HEK293 (cell line): Measurements from ENCODE around the gene LITAFD.

Source experiments
- CTCF ChIA-PET: fragments of 350-600 bp; formaldehyde crosslinking; extraction: SDS; loops from one replicate; lab custom pipeline; 2021; ENCODE audit warnings: antibody characterized with exemption; lab: Yijun Ruan, JAX
- POLR2A ChIA-PET: fragments of 300-600 bp; formaldehyde crosslinking; extraction: SDS; loops from one replicate; lab custom pipeline; 2020; ENCODE audit warnings: antibody characterized with exemption, inconsistent platforms; lab: Yijun Ruan, JAX
- H3K27ac ChIP-seq: fragments of 200-500 bp; sonication (Bioruptor generic); 2 replicates; pipeline ENCODE4 v1.5.1; 2014; ENCODE audit warnings: low read depth, low read length, control low read depth, inconsistent platforms; ENCODE audit errors: extremely low read depth
- H3K36me3 ChIP-seq, 2 experiments: fragments of 200-500 bp in 1 of 2; sonication (Bioruptor generic) in 1 of 2; 1 replicate in 1 of 2; 2 replicates in 1 of 2; pipeline ENCODE4 v1.5.1; 2014 to 2017; ENCODE audit warnings: inconsistent platforms in 2 of 2, low read length in 2 of 2; ENCODE audit not compliant: control insufficient read depth in 2 of 2, insufficient read depth in 1 of 2
- H3K4me1 ChIP-seq: fragments of 200-500 bp; sonication (Bioruptor generic); 2 replicates; pipeline ENCODE4 v1.5.1; 2014; ENCODE audit warnings: mild to moderate bottlenecking, low read length, inconsistent platforms; ENCODE audit not compliant: control insufficient read depth, insufficient read depth
- H3K4me3 ChIP-seq: 2 replicates; pipeline ENCODE4 v1.5.1; 2011; ENCODE audit warnings: low read depth, mild to moderate bottlenecking, control low read depth, low read length, moderate library complexity
- H3K9me3 ChIP-seq: fragments of 200-500 bp; sonication (Bioruptor generic); 2 replicates; pipeline ENCODE4 v1.5.1; 2014; ENCODE audit warnings: low read depth, low read length, inconsistent platforms; ENCODE audit not compliant: control insufficient read depth, insufficient read depth
- CTCF ChIP-seq: fragments of 450-650 bp; formaldehyde crosslinking; IDR thresholded peaks from 2 replicates; pipeline ENCODE4 v1.5.1; 2016; ENCODE audit warnings: missing biosample characterization, missing genetic modification characterization
- GLIS1 ChIP-seq: fragments of 450-650 bp; formaldehyde crosslinking; IDR thresholded peaks from 2 replicates; pipeline ENCODE4 v1.5.1; 2016; ENCODE audit warnings: missing biosample characterization, missing genetic modification characterization
- KLF10 ChIP-seq: fragments of 450-650 bp; IDR thresholded peaks from 2 replicates; pipeline ENCODE4 v1.5.1; 2018; ENCODE audit warnings: missing biosample characterization, mild to moderate bottlenecking, missing genetic modification characterization
- MEIS1 ChIP-seq: sonication (generic); formaldehyde crosslinking; IDR thresholded peaks from 2 replicates; pipeline ENCODE4 v1.8.1; 2022; ENCODE audit warnings: missing genetic modification reagents, mild to moderate bottlenecking, borderline replicate concordance
- MZF1 ChIP-seq: fragments of 450-650 bp; formaldehyde crosslinking; IDR thresholded peaks from 2 replicates; pipeline ENCODE4 v1.5.1; 2017; ENCODE audit warnings: missing biosample characterization, missing genetic modification characterization, borderline replicate concordance
- SCRT1 ChIP-seq: fragments of 450-650 bp; formaldehyde crosslinking; IDR thresholded peaks from 2 replicates; pipeline ENCODE4 v1.5.1; 2016; ENCODE audit warnings: missing biosample characterization, missing genetic modification characterization, borderline replicate concordance
- SCRT2 ChIP-seq: fragments of 450-650 bp; formaldehyde crosslinking; IDR thresholded peaks from 2 replicates; pipeline ENCODE4 v1.5.1; 2016; ENCODE audit warnings: missing biosample characterization, missing genetic modification characterization
- ZBTB21 ChIP-seq: fragments of 450-650 bp; formaldehyde crosslinking; IDR thresholded peaks from 2 replicates; pipeline ENCODE4 v1.5.1; 2017; ENCODE audit warnings: missing biosample characterization, missing genetic modification characterization
- ZBTB44 ChIP-seq: fragments of 450-650 bp; IDR thresholded peaks from 2 replicates; pipeline ENCODE4 v1.5.1; 2018; ENCODE audit warnings: missing biosample characterization, mild to moderate bottlenecking, missing genetic modification characterization
- ZBTB49 ChIP-seq: fragments of 450-650 bp; formaldehyde crosslinking; IDR thresholded peaks from 2 replicates; pipeline ENCODE4 v1.5.1; 2016; ENCODE audit warnings: missing biosample characterization, missing genetic modification characterization, low read depth
- ZFP3 ChIP-seq: fragments of 450-650 bp; formaldehyde crosslinking; IDR thresholded peaks from 2 replicates; pipeline ENCODE4 v1.5.1; 2016; ENCODE audit warnings: low read depth, missing biosample characterization, missing genetic modification characterization
- ZNF174 ChIP-seq: fragments of 450-650 bp; formaldehyde crosslinking; IDR thresholded peaks from 2 replicates; pipeline ENCODE4 v1.5.0; 2017; ENCODE audit warnings: missing biosample characterization, mild to moderate bottlenecking, missing genetic modification characterization
- ZNF184 ChIP-seq: fragments of 450-650 bp; IDR thresholded peaks from 2 replicates; pipeline ENCODE4 v1.5.1; 2018; ENCODE audit warnings: missing biosample characterization, mild to moderate bottlenecking, missing genetic modification characterization
- ZNF214 ChIP-seq: fragments of 450-650 bp; formaldehyde crosslinking; IDR thresholded peaks from 2 replicates; pipeline ENCODE4 v1.5.1; 2017; ENCODE audit warnings: missing biosample characterization, mild to moderate bottlenecking, missing genetic modification characterization, borderline replicate concordance
- ZNF274 ChIP-seq, 2 experiments: fragments of 200-500 bp in 1 of 2; fragments of 450-650 bp in 1 of 2; sonication (Bioruptor generic) in 1 of 2; formaldehyde crosslinking in 1 of 2; IDR thresholded peaks; 2 replicates each; pipeline versions ENCODE4 v1.5.1 to v1.6.1; 2014 to 2016; ENCODE audit warnings: borderline replicate concordance in 1 of 2, inconsistent platforms in 1 of 2, low read length in 1 of 2, missing biosample characterization in 1 of 2, missing genetic modification characterization in 1 of 2
- ZNF423 ChIP-seq: fragments of 450-650 bp; formaldehyde crosslinking; IDR thresholded peaks from 2 replicates; pipeline ENCODE4 v1.5.1; 2016; ENCODE audit warnings: missing biosample characterization, missing genetic modification characterization
- ZNF48 ChIP-seq: fragments of 450-650 bp; formaldehyde crosslinking; IDR thresholded peaks from 2 replicates; pipeline ENCODE4 v1.5.1; 2016; ENCODE audit warnings: missing biosample characterization, missing genetic modification characterization
- ZNF558 ChIP-seq: fragments of 450-650 bp; formaldehyde crosslinking; IDR thresholded peaks from 2 replicates; pipeline ENCODE4 v1.5.1; 2016; ENCODE audit warnings: missing biosample characterization, missing genetic modification characterization
- ZNF704 ChIP-seq: fragments of 450-650 bp; formaldehyde crosslinking; IDR thresholded peaks from 2 replicates; pipeline ENCODE4 v1.5.1; 2016; ENCODE audit warnings: missing biosample characterization, missing genetic modification characterization

Gene LITAFD

GRCh38 chr16:8855051-8855786 lies 26.9 kb upstream of the LITAFD start:
- CTCF ChIA-PET = interaction anchor here (0.6 to 1.9 kb wide), 4 partner anchors 8 to 29 kb away, joined by 3 to 5 read pairs (median 3); partner anchors contain the start of gene CARHSP1
- POLR2A ChIA-PET = interaction anchor here (5.1 kb wide), 1 partner anchor 13 kb away, joined by 21 read pairs; the partner anchor contains the start of gene CARHSP1
- Histone ChIP-seq H3K9me3 (no peaks in the 10 kb centered on the region), H3K36me3 (peaks cover 6 to 82% of the 10 kb centered on the region in 2 experiments; a peak in 2 of 3 replicates), H3K27ac (no peak overlapping the region), H3K4me1 (no peaks in the 10 kb centered on the region), H3K4me3 (no peak overlapping the region)
- TF ChIP-seq SCRT1 (tag by site-specific recombination) (0 out of 2 replicates have a peak, but pooled peaks have one; percentile 21), SCRT2 (tag by site-specific recombination) (peak; percentile 24; the same call in 1 of the 2 replicates), MEIS1 (CRISPR knock-in tag) (no peak), CTCF (0 out of 2 replicates have a peak, but pooled peaks have one; percentile 24)

GRCh38 chr16:8855972-8856371 lies 26.2 kb upstream of the LITAFD start:
- ChIA-PET POLR2A (interaction anchor here (5.1 kb wide), 1 partner anchor 13 kb away, joined by 21 read pairs; the partner anchor contains the start of gene CARHSP1), CTCF (interaction anchor here (0.6 to 1.9 kb wide), 3 partner anchors 8 to 13 kb away, joined by 3 to 5 read pairs (median 3); partner anchors contain the start of gene CARHSP1)
- Histone ChIP-seq H3K27ac (no peak overlapping the region), H3K4me1 (no peaks in the 10 kb centered on the region), H3K9me3 (no peaks in the 10 kb centered on the region), H3K4me3 (no peak overlapping the region), H3K36me3 (peaks cover 6 to 80% of the 10 kb centered on the region in 2 experiments; a peak in 2 of 3 replicates)
- TF ChIP-seq ZBTB44 (no peak), MZF1 (tag by site-specific recombination) (no peak), KLF10 (tag by site-specific recombination) (no peak), GLIS1 (tag by site-specific recombination) (peak; percentile 93)

- ChIA-PET CTCF (interaction anchor here (0.8 kb wide), 1 partner anchor 20 kb away, joined by 6 read pairs; no protein-coding TSS in a partner anchor), POLR2A (no interaction called here)
- H3K4me3 ChIP-seq = no peak overlapping the region
- H3K9me3 ChIP-seq = no peaks in the 10 kb centered on the region
- peaks cover 4% of the 10 kb centered on the region; the same call in 1 of the 2 replicates for H3K4me1 ChIP-seq
- no peak overlapping the region for H3K27ac ChIP-seq
- peaks cover 0 to 55% of the 10 kb centered on the region in 2 experiments; a peak in 2 of 3 replicates for H3K36me3 ChIP-seq
- TF ChIP-seq ZBTB49 (tag by site-specific recombination) (no peak), ZNF423 (tag by site-specific recombination) (no peak), SCRT1 (tag by site-specific recombination) (no peak), ZNF558 (tag by site-specific recombination) (no peak), ZFP3 (tag by site-specific recombination) (no peak), ZBTB21 (tag by site-specific recombination) (no peak), ZNF704 (tag by site-specific recombination) (no peak), ZNF184 (no peak), ZNF174 (no peak), ZNF274 (IDR thresholded peaks at IDR 0.05; ENCODE audit: low read length) (no peak), ZNF274 (tag by site-specific recombination; IDR thresholded peaks at IDR 0.05; ENCODE audit: borderline replicate concordance) (no peak), ZNF214 (tag by site-specific recombination) (no peak), ZNF48 (tag by site-specific recombination) (no peak)
Observed at GRCh38 chr16:8858994-8859912, 22.9 kb upstream of the LITAFD start.
